K562 (cell line): ENCODE measurements around the gene WASL. TPM values are rescaled to one million over a fixed set of nuclear protein-coding genes. Genes with fewer than 3 reads are reported as not detected.
A peak's percentile ranks its signal among the peaks of the same experiment; 100 is the strongest.

Experiments used
- ELF2 ChIP-seq: fragments of 250-450 bp; sonication (Bioruptor Pico); IDR thresholded peaks from 2 replicates; pipeline ENCODE4 v1.5.0; 2021; ENCODE audit warnings: mild to moderate bottlenecking
- ESRRA ChIP-seq: fragments of 450-650 bp; IDR thresholded peaks from 2 replicates; pipeline ENCODE4 v1.6.1; 2014; ENCODE audit warnings: low read depth, mild to moderate bottlenecking, moderate library complexity, borderline replicate concordance
- MAFF ChIP-seq: IDR thresholded peaks from 2 replicates; pipeline ENCODE4 v1.6.1; 2012; ENCODE audit warnings: low read length, improper control_type of control experiment
- NR1H2 ChIP-seq: sonication (generic); formaldehyde crosslinking; IDR thresholded peaks from 2 replicates; pipeline ENCODE4 v1.4.0; 2020; ENCODE audit warnings: mild to moderate bottlenecking, missing genetic modification reagents
- NR2C2 ChIP-seq, 2 experiments: fragments of 200-800 bp in 1 of 2; sonication (Bioruptor generic) in 1 of 2; sonication (generic) in 1 of 2; formaldehyde crosslinking in 1 of 2; IDR thresholded peaks; 2 replicates each; pipeline versions ENCODE4 v1.6.1 to v1.8.0; 2016 to 2022; ENCODE audit warnings: mild to moderate bottlenecking in 1 of 2, missing compliant biosample characterization in 1 of 2, missing genetic modification characterization in 1 of 2, missing genetic modification reagents in 1 of 2
- SMC3 ChIP-seq: conservative IDR thresholded peaks from 2 replicates; pipeline ENCODE4 v1.6.1; 2011; ENCODE audit warnings: low read depth, low read length, improper control_type of control experiment; ENCODE audit not compliant: insufficient read depth
- STAT5A ChIP-seq: IDR thresholded peaks from 2 replicates; pipeline ENCODE4 v1.6.1; 2012; ENCODE audit warnings: low read length, inconsistent platforms, borderline replicate concordance
- ZC3H11A ChIP-seq: IDR thresholded peaks from 2 replicates; pipeline ENCODE4 v1.6.1; 2012; ENCODE audit warnings: low read depth, low read length, improper control_type of control experiment
- polyA plus RNA-seq, 8 experiments: library from polyadenylated mRNA; depleted of rRNA in 4 of 8; stranded (reverse) in 5 of 8; unstranded in 3 of 8; fragments of >200 nt; fragmentation: Nextera tagmentation in 2 of 8; fragmentation: Illumina TruSeq in 1 of 8; extraction: Ambion mirVana in 2 of 8; extraction: Trizol in 1 of 8; gene quantifications; 2 replicates each; pipeline versions ENCODE4 v1.2.1 to v1.2.3, GENCODE V29; 2011 to 2014; ENCODE audit warnings: inconsistent platforms in 1 of 8, missing spikeins in 1 of 8
- total RNA-seq, 7 experiments: library from RNA; depleted of rRNA in 6 of 7; stranded (reverse); fragments of >200 nt in 6 of 7; fragmentation: Illumina TruSeq in 2 of 7; extraction: Trizol in 2 of 7; gene quantifications; 2 replicates each; pipeline versions ENCODE4 v1.2.1 to v1.2.3, GENCODE V29; 2011 to 2021; ENCODE audit warnings: low replicate concordance in 1 of 7
- TF ChIP-seq, protein P1 (sequence below): fragments of 250-450 bp; sonication (Bioruptor Pico); IDR thresholded peaks from 2 replicates; pipeline ENCODE4 v1.8.0; 2021; ENCODE audit warnings: moderate library complexity, mild to moderate bottlenecking, inconsistent platforms
- TF ChIP-seq, protein P2 (sequence below): fragments of 450-650 bp; IDR thresholded peaks from 2 replicates; pipeline ENCODE4 v1.6.1; 2016; ENCODE audit warnings: mild to moderate bottlenecking, moderate library complexity
- TF ChIP-seq, protein P3 (sequence below): IDR thresholded peaks from 2 replicates; pipeline ENCODE4 v1.6.1; 2012; ENCODE audit warnings: low read depth, low read length, improper control_type of control experiment, borderline replicate concordance

WASL gene
- total and polyA plus RNA-seq, 9 of the 15 experiments (the other 6 are each of a cell fraction or from before 2014, with no cell fraction given) = 3.2 to 13.9 (median 8.3) TPM

DNA sequence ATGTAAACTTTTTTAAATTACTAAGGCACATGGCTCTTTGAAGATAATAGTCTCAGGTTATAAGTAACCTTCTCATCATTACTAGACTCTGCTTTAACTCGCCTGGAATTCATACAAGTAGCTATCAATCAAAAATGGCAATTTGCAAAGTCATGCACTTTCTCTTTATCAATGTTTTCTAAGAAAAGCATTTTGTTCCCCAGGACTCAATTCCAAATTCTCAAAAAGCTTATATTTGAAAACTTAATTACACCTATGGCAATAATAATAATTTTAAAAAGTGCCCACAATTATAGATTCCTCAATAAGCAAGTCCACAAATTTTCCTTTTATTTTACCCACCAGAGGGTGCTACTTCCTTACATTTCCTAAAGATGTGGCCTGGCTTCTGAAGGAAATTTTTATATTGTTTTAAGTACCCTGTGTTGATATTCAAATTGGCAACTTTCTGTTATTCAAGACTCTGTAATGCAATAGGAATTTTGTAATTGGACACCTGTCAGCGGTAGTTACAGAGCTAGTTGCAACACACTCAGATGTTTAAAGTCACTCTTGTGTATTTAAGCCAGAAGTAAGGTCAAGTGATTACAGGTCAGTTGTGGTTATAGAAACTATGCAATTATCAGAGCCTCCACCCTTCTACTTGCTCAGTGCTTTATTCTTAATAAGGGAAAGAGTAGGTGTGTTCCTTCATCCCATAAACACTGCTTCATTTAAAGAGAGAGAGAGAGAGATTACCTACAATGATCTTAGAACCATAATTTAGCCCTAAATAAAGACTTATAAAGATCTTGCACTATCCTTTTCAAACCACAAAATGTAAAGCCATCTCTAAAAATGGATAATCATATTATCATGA lies 49.1 kb upstream of the WASL start (continued):
- TF ChIP-seq NR1H2 (no peak), NR2C2 (CRISPR knock-in tag; IDR thresholded peaks at IDR 0.05) (no peak), NR2C2 (tag; IDR thresholded peaks at IDR 0.05) (no peak; the same call in 1 of the 2 replicates), ZC3H11A (no peak), SMC3 (peak; percentile 37; the same call in 1 of the 2 replicates), ESRRA (peak; percentile 42; the same call in 1 of the 2 replicates), MAFF (peak; percentile 60; the same call in 1 of the 2 replicates), ELF2 (CRISPR knock-in tag) (no peak), STAT5A (no peak)
- TF ChIP-seq, protein P1, sequence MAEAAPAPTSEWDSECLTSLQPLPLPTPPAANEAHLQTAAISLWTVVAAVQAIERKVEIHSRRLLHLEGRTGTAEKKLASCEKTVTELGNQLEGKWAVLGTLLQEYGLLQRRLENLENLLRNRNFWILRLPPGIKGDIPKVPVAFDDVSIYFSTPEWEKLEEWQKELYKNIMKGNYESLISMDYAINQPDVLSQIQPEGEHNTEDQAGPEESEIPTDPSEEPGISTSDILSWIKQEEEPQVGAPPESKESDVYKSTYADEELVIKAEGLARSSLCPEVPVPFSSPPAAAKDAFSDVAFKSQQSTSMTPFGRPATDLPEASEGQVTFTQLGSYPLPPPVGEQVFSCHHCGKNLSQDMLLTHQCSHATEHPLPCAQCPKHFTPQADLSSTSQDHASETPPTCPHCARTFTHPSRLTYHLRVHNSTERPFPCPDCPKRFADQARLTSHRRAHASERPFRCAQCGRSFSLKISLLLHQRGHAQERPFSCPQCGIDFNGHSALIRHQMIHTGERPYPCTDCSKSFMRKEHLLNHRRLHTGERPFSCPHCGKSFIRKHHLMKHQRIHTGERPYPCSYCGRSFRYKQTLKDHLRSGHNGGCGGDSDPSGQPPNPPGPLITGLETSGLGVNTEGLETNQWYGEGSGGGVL = no peak
- TF ChIP-seq, protein P2, sequence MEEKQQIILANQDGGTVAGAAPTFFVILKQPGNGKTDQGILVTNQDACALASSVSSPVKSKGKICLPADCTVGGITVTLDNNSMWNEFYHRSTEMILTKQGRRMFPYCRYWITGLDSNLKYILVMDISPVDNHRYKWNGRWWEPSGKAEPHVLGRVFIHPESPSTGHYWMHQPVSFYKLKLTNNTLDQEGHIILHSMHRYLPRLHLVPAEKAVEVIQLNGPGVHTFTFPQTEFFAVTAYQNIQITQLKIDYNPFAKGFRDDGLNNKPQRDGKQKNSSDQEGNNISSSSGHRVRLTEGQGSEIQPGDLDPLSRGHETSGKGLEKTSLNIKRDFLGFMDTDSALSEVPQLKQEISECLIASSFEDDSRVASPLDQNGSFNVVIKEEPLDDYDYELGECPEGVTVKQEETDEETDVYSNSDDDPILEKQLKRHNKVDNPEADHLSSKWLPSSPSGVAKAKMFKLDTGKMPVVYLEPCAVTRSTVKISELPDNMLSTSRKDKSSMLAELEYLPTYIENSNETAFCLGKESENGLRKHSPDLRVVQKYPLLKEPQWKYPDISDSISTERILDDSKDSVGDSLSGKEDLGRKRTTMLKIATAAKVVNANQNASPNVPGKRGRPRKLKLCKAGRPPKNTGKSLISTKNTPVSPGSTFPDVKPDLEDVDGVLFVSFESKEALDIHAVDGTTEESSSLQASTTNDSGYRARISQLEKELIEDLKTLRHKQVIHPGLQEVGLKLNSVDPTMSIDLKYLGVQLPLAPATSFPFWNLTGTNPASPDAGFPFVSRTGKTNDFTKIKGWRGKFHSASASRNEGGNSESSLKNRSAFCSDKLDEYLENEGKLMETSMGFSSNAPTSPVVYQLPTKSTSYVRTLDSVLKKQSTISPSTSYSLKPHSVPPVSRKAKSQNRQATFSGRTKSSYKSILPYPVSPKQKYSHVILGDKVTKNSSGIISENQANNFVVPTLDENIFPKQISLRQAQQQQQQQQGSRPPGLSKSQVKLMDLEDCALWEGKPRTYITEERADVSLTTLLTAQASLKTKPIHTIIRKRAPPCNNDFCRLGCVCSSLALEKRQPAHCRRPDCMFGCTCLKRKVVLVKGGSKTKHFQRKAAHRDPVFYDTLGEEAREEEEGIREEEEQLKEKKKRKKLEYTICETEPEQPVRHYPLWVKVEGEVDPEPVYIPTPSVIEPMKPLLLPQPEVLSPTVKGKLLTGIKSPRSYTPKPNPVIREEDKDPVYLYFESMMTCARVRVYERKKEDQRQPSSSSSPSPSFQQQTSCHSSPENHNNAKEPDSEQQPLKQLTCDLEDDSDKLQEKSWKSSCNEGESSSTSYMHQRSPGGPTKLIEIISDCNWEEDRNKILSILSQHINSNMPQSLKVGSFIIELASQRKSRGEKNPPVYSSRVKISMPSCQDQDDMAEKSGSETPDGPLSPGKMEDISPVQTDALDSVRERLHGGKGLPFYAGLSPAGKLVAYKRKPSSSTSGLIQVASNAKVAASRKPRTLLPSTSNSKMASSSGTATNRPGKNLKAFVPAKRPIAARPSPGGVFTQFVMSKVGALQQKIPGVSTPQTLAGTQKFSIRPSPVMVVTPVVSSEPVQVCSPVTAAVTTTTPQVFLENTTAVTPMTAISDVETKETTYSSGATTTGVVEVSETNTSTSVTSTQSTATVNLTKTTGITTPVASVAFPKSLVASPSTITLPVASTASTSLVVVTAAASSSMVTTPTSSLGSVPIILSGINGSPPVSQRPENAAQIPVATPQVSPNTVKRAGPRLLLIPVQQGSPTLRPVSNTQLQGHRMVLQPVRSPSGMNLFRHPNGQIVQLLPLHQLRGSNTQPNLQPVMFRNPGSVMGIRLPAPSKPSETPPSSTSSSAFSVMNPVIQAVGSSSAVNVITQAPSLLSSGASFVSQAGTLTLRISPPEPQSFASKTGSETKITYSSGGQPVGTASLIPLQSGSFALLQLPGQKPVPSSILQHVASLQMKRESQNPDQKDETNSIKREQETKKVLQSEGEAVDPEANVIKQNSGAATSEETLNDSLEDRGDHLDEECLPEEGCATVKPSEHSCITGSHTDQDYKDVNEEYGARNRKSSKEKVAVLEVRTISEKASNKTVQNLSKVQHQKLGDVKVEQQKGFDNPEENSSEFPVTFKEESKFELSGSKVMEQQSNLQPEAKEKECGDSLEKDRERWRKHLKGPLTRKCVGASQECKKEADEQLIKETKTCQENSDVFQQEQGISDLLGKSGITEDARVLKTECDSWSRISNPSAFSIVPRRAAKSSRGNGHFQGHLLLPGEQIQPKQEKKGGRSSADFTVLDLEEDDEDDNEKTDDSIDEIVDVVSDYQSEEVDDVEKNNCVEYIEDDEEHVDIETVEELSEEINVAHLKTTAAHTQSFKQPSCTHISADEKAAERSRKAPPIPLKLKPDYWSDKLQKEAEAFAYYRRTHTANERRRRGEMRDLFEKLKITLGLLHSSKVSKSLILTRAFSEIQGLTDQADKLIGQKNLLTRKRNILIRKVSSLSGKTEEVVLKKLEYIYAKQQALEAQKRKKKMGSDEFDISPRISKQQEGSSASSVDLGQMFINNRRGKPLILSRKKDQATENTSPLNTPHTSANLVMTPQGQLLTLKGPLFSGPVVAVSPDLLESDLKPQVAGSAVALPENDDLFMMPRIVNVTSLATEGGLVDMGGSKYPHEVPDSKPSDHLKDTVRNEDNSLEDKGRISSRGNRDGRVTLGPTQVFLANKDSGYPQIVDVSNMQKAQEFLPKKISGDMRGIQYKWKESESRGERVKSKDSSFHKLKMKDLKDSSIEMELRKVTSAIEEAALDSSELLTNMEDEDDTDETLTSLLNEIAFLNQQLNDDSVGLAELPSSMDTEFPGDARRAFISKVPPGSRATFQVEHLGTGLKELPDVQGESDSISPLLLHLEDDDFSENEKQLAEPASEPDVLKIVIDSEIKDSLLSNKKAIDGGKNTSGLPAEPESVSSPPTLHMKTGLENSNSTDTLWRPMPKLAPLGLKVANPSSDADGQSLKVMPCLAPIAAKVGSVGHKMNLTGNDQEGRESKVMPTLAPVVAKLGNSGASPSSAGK = 0 out of 2 replicates have a peak, but pooled peaks have one; percentile 7
- TF ChIP-seq, protein P3, sequence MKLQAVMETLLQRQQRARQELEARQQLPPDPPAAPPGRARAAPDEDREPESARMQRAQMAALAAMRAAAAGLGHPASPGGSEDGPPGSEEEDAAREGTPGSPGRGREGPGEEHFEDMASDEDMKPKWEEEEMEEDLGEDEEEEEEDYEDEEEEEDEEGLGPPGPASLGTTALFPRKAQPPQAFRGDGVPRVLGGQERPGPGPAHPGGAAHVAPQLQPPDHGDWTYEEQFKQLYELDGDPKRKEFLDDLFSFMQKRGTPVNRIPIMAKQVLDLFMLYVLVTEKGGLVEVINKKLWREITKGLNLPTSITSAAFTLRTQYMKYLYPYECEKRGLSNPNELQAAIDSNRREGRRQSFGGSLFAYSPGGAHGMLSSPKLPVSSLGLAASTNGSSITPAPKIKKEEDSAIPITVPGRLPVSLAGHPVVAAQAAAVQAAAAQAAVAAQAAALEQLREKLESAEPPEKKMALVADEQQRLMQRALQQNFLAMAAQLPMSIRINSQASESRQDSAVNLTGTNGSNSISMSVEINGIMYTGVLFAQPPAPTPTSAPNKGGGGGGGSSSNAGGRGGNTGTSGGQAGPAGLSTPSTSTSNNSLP = peak; percentile 82
